ENCODE data around the gene PDIA5. TPM values are rescaled to one million over a fixed set of nuclear protein-coding genes. Genes with fewer than 3 reads are reported as not detected.

Gene PDIA5
- total RNA-seq, 1 experiment from 2014 or later: 41.5 TPM

GRCh38 chr3:123046262-123047061, 20.4 kb upstream of the PDIA5 start:
- no peaks in the 10 kb centered on the region for H3K27me3 Mint-ChIP-seq (ENCODE audit: low read depth)
- DNase-seq (ENCODE audit: low spot score) (no peak), ATAC-seq (no peak)
- H3K4me1 Mint-ChIP-seq: peaks cover 20% of the 10 kb centered on the region
- no peaks in the 10 kb centered on the region for H3K9me3 Mint-ChIP-seq
- POLR2A ChIA-PET: no interaction called here
- H3K36me3 Mint-ChIP-seq: no peaks in the 10 kb centered on the region
- H3K27ac Mint-ChIP-seq: no peak overlapping the region
- TF ChIP-seq ZNF281 (CRISPR knock-in tag; IDR thresholded peaks at IDR 0.05) (no peak), ELF4 (CRISPR knock-in tag; IDR thresholded peaks at IDR 0.05; ENCODE audit: low read depth) (no peak), ZNF671 (CRISPR knock-in tag; IDR thresholded peaks at IDR 0.05) (no peak), GABPB1 (CRISPR knock-in tag; IDR thresholded peaks at IDR 0.05) (no peak), ZNF416 (CRISPR knock-in tag; IDR thresholded peaks at IDR 0.05) (no peak), TCF7 (CRISPR knock-in tag; IDR thresholded peaks at IDR 0.05; ENCODE audit: low read depth) (no peak), SOX15 (CRISPR knock-in tag; IDR thresholded peaks at IDR 0.05) (no peak), ESRRA (CRISPR knock-in tag; IDR thresholded peaks at IDR 0.05; ENCODE audit: borderline replicate concordance) (no peak), ATF1 (CRISPR knock-in tag; IDR thresholded peaks at IDR 0.05) (no peak), IRF1 (CRISPR knock-in tag; IDR thresholded peaks at IDR 0.05) (no peak), OVOL2 (CRISPR knock-in tag; IDR thresholded peaks at IDR 0.05; ENCODE audit: borderline replicate concordance) (no peak), MLX (CRISPR knock-in tag; IDR thresholded peaks at IDR 0.05) (no peak), FOXJ3 (CRISPR knock-in tag; IDR thresholded peaks at IDR 0.05; ENCODE audit: borderline replicate concordance) (no peak), ATF2 (CRISPR knock-in tag; IDR thresholded peaks at IDR 0.05; ENCODE audit: borderline replicate concordance, low read depth) (no peak), AR (CRISPR knock-in tag; IDR thresholded peaks at IDR 0.05) (no peak), ERG (CRISPR knock-in tag; IDR thresholded peaks at IDR 0.05) (no peak)
- CTCF ChIA-PET: interaction anchor here (1.9 kb wide), 1 partner anchor 19 kb away, joined by 11 read pairs; the partner anchor contains the start of gene SEMA5B
- H3K4me3 Mint-ChIP-seq: no peak overlapping the region

Measured in WTC11 (cell line).